Activated CD4-positive, alpha-beta T cell treated with anti-CD3 and anti-CD28 coated beads, Interleukin-2, amount 10 ng/mL, durations not matched to agents 24 days and 14 days (primary cell): Measurements from ENCODE around the gene DNAJB4. TPM values are rescaled to one million over a fixed set of nuclear protein-coding genes. Genes with fewer than 3 reads are reported as not detected.
A peak's percentile ranks its signal among the peaks of the same experiment; 100 is the strongest.
"Not testable (repeated sequence)": the region's sequence is repeated elsewhere in the genome, so short reads cannot be mapped to it uniquely, and the experiment has no call there.

Experiments
- DNase-seq: peaks from one replicate; pipeline ENCODE4 v3.0.0; 2022
- H3K27ac Mint-ChIP-seq: one replicate; pipeline ENCODE4 v1.8.0; 2022; ENCODE audit warnings: mild to moderate bottlenecking, mixed read lengths
- H3K27me3 Mint-ChIP-seq: one replicate; pipeline ENCODE4 v1.8.0; 2022; ENCODE audit warnings: mixed read lengths
- H3K36me3 Mint-ChIP-seq: one replicate; pipeline ENCODE4 v1.8.0; 2022; ENCODE audit warnings: low read depth, mild to moderate bottlenecking, mixed read lengths
- H3K4me1 Mint-ChIP-seq: one replicate; pipeline ENCODE4 v1.8.0; 2021; ENCODE audit warnings: mixed read lengths
- H3K4me3 Mint-ChIP-seq: one replicate; pipeline ENCODE4 v1.8.0; 2022; ENCODE audit warnings: mild to moderate bottlenecking, moderate library complexity, mixed read lengths
- H3K9me3 Mint-ChIP-seq: one replicate; pipeline ENCODE4 v1.8.0; 2021; ENCODE audit warnings: mixed read lengths
- intact Hi-C: fragments of 100-400 bp; cut with micrococcal nuclease; formaldehyde crosslinking; loops from one replicate; pipeline ENCODE4 v1.15.1; 2023
- total RNA-seq: library from RNA; stranded (reverse); gene quantifications from 2 replicates; pipeline ENCODE4 v1.2.3, GENCODE V29; 2022

The DNAJB4 gene
- total RNA-seq, 1 donor from 2014 or later, result 11.0 TPM

- no peaks in the 10 kb centered on the region for H3K36me3 Mint-ChIP-seq
- H3K9me3 Mint-ChIP-seq, result no peaks in the 10 kb centered on the region
- H3K4me1 Mint-ChIP-seq, result peaks cover 26% of the 10 kb centered on the region
- H3K27me3 Mint-ChIP-seq, result peaks cover 2% of the 10 kb centered on the region
- DNase-seq, result no peak
- H3K27ac Mint-ChIP-seq, result peak overlapping the region; percentile 28
- peak overlapping the region; percentile 9 for H3K4me3 Mint-ChIP-seq
- intact Hi-C loops, result loop anchor here (5.0 to 10.0 kb wide), 3 partner anchors 41 to 1039 kb away; partner anchors contain the start of gene PIGK
Observed at GRCh38 chr1:78003070-78003746, 1.5 kb upstream of the DNAJB4 start.

- no peaks in the 10 kb centered on the region for H3K36me3 Mint-ChIP-seq
- peak overlapping the region; percentile 98 for H3K27ac Mint-ChIP-seq
- intact Hi-C loops, result loop anchor here (1.0 to 10.0 kb wide), 8 partner anchors 25 to 1038 kb away; partner anchors contain the start of genes FUBP1, PIGK and USP33
- peak; percentile 82 for DNase-seq
- no peaks in the 10 kb centered on the region for H3K9me3 Mint-ChIP-seq
- peak overlapping the region; percentile 89 for H3K4me3 Mint-ChIP-seq
- peaks cover 29% of the 10 kb centered on the region for H3K4me1 Mint-ChIP-seq
- H3K27me3 Mint-ChIP-seq, result peaks cover 2% of the 10 kb centered on the region
Observed at GRCh38 chr1:78003882-78004718, 639 bp upstream of the DNAJB4 start.

- H3K27ac Mint-ChIP-seq, result peak overlapping the region; percentile 98
- H3K4me3 Mint-ChIP-seq, result peak overlapping the region; percentile 89
- peaks cover 2% of the 10 kb centered on the region for H3K27me3 Mint-ChIP-seq
- H3K36me3 Mint-ChIP-seq, result no peaks in the 10 kb centered on the region
- no peak for DNase-seq
- H3K9me3 Mint-ChIP-seq, result no peaks in the 10 kb centered on the region
- intact Hi-C loops, result loop anchor here (1.0 to 10.0 kb wide), 4 partner anchors 35 to 791 kb away; partner anchors contain the start of gene PIGK
- peaks cover 29% of the 10 kb centered on the region for H3K4me1 Mint-ChIP-seq
Observed at GRCh38 chr1:78005448-78005722, 646 bp downstream of the DNAJB4 start.

- peak overlapping the region; percentile 89 for H3K4me3 Mint-ChIP-seq
- H3K9me3 Mint-ChIP-seq, result no peaks in the 10 kb centered on the region
- intact Hi-C loops, result loop anchor here (1.0 to 10.0 kb wide), 4 partner anchors 35 to 791 kb away; partner anchors contain the start of gene PIGK
- no peak overlapping the region for H3K27ac Mint-ChIP-seq
- H3K36me3 Mint-ChIP-seq, result no peaks in the 10 kb centered on the region
- no peak for DNase-seq
- peaks cover 2% of the 10 kb centered on the region for H3K27me3 Mint-ChIP-seq
- peaks cover 29% of the 10 kb centered on the region for H3K4me1 Mint-ChIP-seq
Observed at GRCh38 chr1:78005755-78006154, 1.0 kb downstream of the DNAJB4 start.

GRCh38 chr1:78006521-78006920 is 1.8 kb downstream of the DNAJB4 start:
- Mint-ChIP-seq H3K27me3 (peaks cover 2% of the 10 kb centered on the region), H3K27ac (no peak overlapping the region), H3K4me3 (peak overlapping the region; percentile 22), H3K36me3 (no peaks in the 10 kb centered on the region), H3K9me3 (no peaks in the 10 kb centered on the region), H3K4me1 (peaks cover 29% of the 10 kb centered on the region)
- DNase-seq, result no peak
- intact Hi-C loops, result loop anchor here (10.0 kb wide), 1 partner anchor 792 kb away; the partner anchor contains the start of gene PIGK

GRCh38 chr1:78007677-78008341 is 3.1 kb downstream of the DNAJB4 start:
- peaks cover 2% of the 10 kb centered on the region for H3K27me3 Mint-ChIP-seq
- H3K27ac Mint-ChIP-seq, result no peak overlapping the region
- no peak for DNase-seq
- peaks cover 27% of the 10 kb centered on the region for H3K4me1 Mint-ChIP-seq
- intact Hi-C loops, result loop anchor here (10.0 kb wide), 1 partner anchor 793 kb away; the partner anchor contains the start of gene PIGK
- no peak overlapping the region for H3K4me3 Mint-ChIP-seq
- H3K9me3 Mint-ChIP-seq, result no peaks in the 10 kb centered on the region
- no peaks in the 10 kb centered on the region for H3K36me3 Mint-ChIP-seq

- H3K4me3 Mint-ChIP-seq, result no peak overlapping the region
- no peak for DNase-seq
- intact Hi-C loops, result loop anchor here (10.0 kb wide), 1 partner anchor 794 kb away; the partner anchor contains the start of gene PIGK
- H3K27ac Mint-ChIP-seq, result no peak overlapping the region
- H3K27me3 Mint-ChIP-seq, result peaks cover 2% of the 10 kb centered on the region
- H3K36me3 Mint-ChIP-seq, result peaks cover 6% of the 10 kb centered on the region
- peaks cover 20% of the 10 kb centered on the region for H3K4me1 Mint-ChIP-seq
- H3K9me3 Mint-ChIP-seq, result no peaks in the 10 kb centered on the region
Observed at GRCh38 chr1:78009276-78009675, 4.5 kb downstream of the DNAJB4 start.

- intact Hi-C loops, result loop anchor here (10.0 kb wide), 1 partner anchor 795 kb away; the partner anchor contains the start of gene PIGK
- Mint-ChIP-seq H3K4me1 (peaks cover 17% of the 10 kb centered on the region), H3K9me3 (no peaks in the 10 kb centered on the region), H3K27ac (no peak overlapping the region), H3K4me3 (no peak overlapping the region), H3K27me3 (no peaks in the 10 kb centered on the region), H3K36me3 (peaks cover 9% of the 10 kb centered on the region)
- DNase-seq, result no peak
Observed at GRCh38 chr1:78009836-78010235, 5.1 kb downstream of the DNAJB4 start.

- Mint-ChIP-seq H3K27me3 (no peaks in the 10 kb centered on the region), H3K36me3 (peaks cover 10% of the 10 kb centered on the region), H3K9me3 (no peaks in the 10 kb centered on the region), H3K4me3 (no peak overlapping the region), H3K27ac (no peak overlapping the region), H3K4me1 (peaks cover 13% of the 10 kb centered on the region)
- intact Hi-C loops, result no loop called here
- DNase-seq, result no peak
Observed at GRCh38 chr1:78011050-78011449, 6.3 kb downstream of the DNAJB4 start.

GRCh38 chr1:78015148-78015547 is 10.4 kb downstream of the DNAJB4 start:
- H3K36me3 Mint-ChIP-seq, result peaks cover 15% of the 10 kb centered on the region
- H3K27ac Mint-ChIP-seq, result no peak overlapping the region
- no peaks in the 10 kb centered on the region for H3K27me3 Mint-ChIP-seq
- no peak overlapping the region for H3K4me3 Mint-ChIP-seq
- intact Hi-C loops, result no loop called here
- DNase-seq, result no peak
- H3K4me1 Mint-ChIP-seq, result no peaks in the 10 kb centered on the region
- H3K9me3 Mint-ChIP-seq, result no peaks in the 10 kb centered on the region

- H3K36me3 Mint-ChIP-seq, result peaks cover 9% of the 10 kb centered on the region
- no peak overlapping the region for H3K4me3 Mint-ChIP-seq
- no peak overlapping the region for H3K27ac Mint-ChIP-seq
- intact Hi-C loops, result no loop called here
- H3K9me3 Mint-ChIP-seq, result no peaks in the 10 kb centered on the region
- no peaks in the 10 kb centered on the region for H3K27me3 Mint-ChIP-seq
- no peak for DNase-seq
- H3K4me1 Mint-ChIP-seq, result no peaks in the 10 kb centered on the region
Observed at GRCh38 chr1:78019024-78019423, 14.3 kb downstream of the DNAJB4 start.

GRCh38 chr1:78021134-78021533 is 16.4 kb downstream of the DNAJB4 start:
- H3K27ac Mint-ChIP-seq, H3K36me3 Mint-ChIP-seq, H3K9me3 Mint-ChIP-seq, H3K27me3 Mint-ChIP-seq, intact Hi-C loops, DNase-seq, H3K4me1 Mint-ChIP-seq, H3K4me3 Mint-ChIP-seq: not testable (repeated sequence)

GRCh38 chr1:78029793-78030192 is 25.1 kb downstream of the DNAJB4 start:
- no peak overlapping the region for H3K4me3 Mint-ChIP-seq
- H3K27ac Mint-ChIP-seq, result no peak overlapping the region
- no peaks in the 10 kb centered on the region for H3K36me3 Mint-ChIP-seq
- intact Hi-C loops, result no loop called here
- H3K9me3 Mint-ChIP-seq, result no peaks in the 10 kb centered on the region
- no peak for DNase-seq
- H3K4me1 Mint-ChIP-seq, result no peaks in the 10 kb centered on the region
- H3K27me3 Mint-ChIP-seq, result peaks cover 19% of the 10 kb centered on the region
